Upper lobe of left lung (tissue), 4 donors: Measurements from ENCODE around the gene SATB1.

ENCODE experiments used
- POLR2A ChIP-seq, 4 donors: fragments of 450-650 bp; IDR thresholded peaks; one replicate each; pipeline ENCODE4 v1.5.1; 2016 to 2017; ENCODE audit warnings: antibody characterized with exemption in 4 of 4, mild to moderate bottlenecking in 2 of 4
- TF ChIP-seq, protein P1 (sequence below), 6 experiments: fragments of 450-650 bp in 4 of 6; fragments of 200-600 bp in 2 of 6; sonication (generic) in 2 of 6; IDR thresholded peaks; one replicate each; pipeline ENCODE4 v1.5.1; 2016 to 2019; ENCODE audit warnings: antibody characterized with exemption in 6 of 6

DNA sequence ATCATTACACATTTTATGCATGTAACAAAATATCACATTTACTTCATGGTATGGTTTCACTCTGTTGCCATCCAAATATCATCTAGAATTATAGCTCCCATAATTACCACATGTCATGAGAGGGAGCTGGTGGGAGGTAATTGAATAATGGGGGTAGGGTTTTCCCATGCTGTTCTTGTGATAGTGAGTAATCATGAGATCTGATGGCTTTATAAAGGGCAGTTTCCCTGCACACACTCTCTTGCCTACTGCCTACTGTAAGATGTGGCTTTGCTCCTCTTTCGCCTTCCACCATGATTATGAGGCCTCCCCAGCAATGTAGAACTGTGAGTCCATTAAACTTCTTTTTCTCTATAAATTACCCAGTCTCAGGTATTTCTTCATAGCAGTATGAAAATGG is 123.4 kb downstream of the SATB1 start:
- TF ChIP-seq, protein P1, sequence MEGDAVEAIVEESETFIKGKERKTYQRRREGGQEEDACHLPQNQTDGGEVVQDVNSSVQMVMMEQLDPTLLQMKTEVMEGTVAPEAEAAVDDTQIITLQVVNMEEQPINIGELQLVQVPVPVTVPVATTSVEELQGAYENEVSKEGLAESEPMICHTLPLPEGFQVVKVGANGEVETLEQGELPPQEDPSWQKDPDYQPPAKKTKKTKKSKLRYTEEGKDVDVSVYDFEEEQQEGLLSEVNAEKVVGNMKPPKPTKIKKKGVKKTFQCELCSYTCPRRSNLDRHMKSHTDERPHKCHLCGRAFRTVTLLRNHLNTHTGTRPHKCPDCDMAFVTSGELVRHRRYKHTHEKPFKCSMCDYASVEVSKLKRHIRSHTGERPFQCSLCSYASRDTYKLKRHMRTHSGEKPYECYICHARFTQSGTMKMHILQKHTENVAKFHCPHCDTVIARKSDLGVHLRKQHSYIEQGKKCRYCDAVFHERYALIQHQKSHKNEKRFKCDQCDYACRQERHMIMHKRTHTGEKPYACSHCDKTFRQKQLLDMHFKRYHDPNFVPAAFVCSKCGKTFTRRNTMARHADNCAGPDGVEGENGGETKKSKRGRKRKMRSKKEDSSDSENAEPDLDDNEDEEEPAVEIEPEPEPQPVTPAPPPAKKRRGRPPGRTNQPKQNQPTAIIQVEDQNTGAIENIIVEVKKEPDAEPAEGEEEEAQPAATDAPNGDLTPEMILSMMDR (IDR thresholded peaks at IDR 0.05), result no peak
- no peak for TF ChIP-seq POLR2A (IDR thresholded peaks at IDR 0.05)
